Transverse colon (tissue), 4 donors: Measurements from ENCODE around the gene SULT1B1.

Experiments used
- CTCF ChIP-seq, 5 experiments: fragments of 200-600 bp in 3 of 5; fragments of 450-650 bp in 2 of 5; sonication (generic) in 3 of 5; IDR thresholded peaks; 1 replicate in 2 of 5; 2 replicates in 3 of 5; pipeline ENCODE4 v1.5.1; 2016 to 2017; ENCODE audit warnings: antibody characterized with exemption in 5 of 5, inconsistent platforms in 3 of 5, mild to moderate bottlenecking in 2 of 5, moderate library complexity in 1 of 5
- POLR2A ChIP-seq: fragments of 450-650 bp; IDR thresholded peaks from one replicate; pipeline ENCODE4 v1.6.1; 2016; ENCODE audit warnings: antibody characterized with exemption, mild to moderate bottlenecking, moderate library complexity
- POLR2AphosphoS5 ChIP-seq, 3 donors: sonication (generic); formaldehyde crosslinking; IDR thresholded peaks; one replicate each; pipeline ENCODE4 v1.6.1; 2016; ENCODE audit warnings: antibody characterized with exemption in 3 of 3

GRCh38 chr4:69743476-69744156, 16.8 kb downstream of the SULT1B1 start:
- TF ChIP-seq CTCF (IDR thresholded peaks at IDR 0.05) (no peak), POLR2AphosphoS5 (IDR thresholded peaks at IDR 0.05) (no peak), POLR2A (no peak)
